Inflammatory macrophage (primary cell): ENCODE data around the gene TPPP.

Experiments used
- DNase-seq, 2 donors: peaks; one replicate each; pipeline ENCODE4 v3.0.0-alpha.2; 2020 to 2022

The TPPP gene

GRCh38 chr5:624118-624950 lies 68.8 kb downstream of the TPPP start:
- DNase-seq: no peak

GRCh38 chr5:623531-623930 lies 69.6 kb downstream of the TPPP start:
- DNase-seq: no peak

- DNase-seq: no peak
These were observed 70.1 kb downstream of the TPPP start for GRCh38 chr5:622946-623522.

- no peak for DNase-seq
These were observed 70.8 kb downstream of the TPPP start for GRCh38 chr5:622359-622758.

GRCh38 chr5:621341-621761 lies 71.8 kb downstream of the TPPP start:
- DNase-seq: no peak

GRCh38 chr5:620586-621180 lies 72.5 kb downstream of the TPPP start:
- no peak for DNase-seq

- DNase-seq: no peak
These were observed 73.0 kb downstream of the TPPP start for GRCh38 chr5:620152-620551.

GRCh38 chr5:619444-619843 lies 73.7 kb downstream of the TPPP start:
- DNase-seq: no peak

GRCh38 chr5:618450-618849 lies 74.7 kb downstream of the TPPP start:
- no peak for DNase-seq

GRCh38 chr5:617896-618295 lies 75.3 kb downstream of the TPPP start:
- DNase-seq: no peak

- no peak for DNase-seq
These were observed 76.6 kb downstream of the TPPP start for GRCh38 chr5:616484-617039.

- DNase-seq: no peak
These were observed 80.4 kb downstream of the TPPP start for GRCh38 chr5:612498-613424.

GRCh38 chr5:611731-612486 lies 81.2 kb downstream of the TPPP start, which contains the start of gene CEP72:
TSS of gene CEP72 (plus strand) at chr5:612340. CDS start at chr5:612362, 22 bp downstream.
- peak; percentile 86 to 90 for DNase-seq

GRCh38 chr5:610744-611730 lies 82.1 kb downstream of the TPPP start:
- DNase-seq: no peak

- no peak for DNase-seq
These were observed 83.0 kb downstream of the TPPP start for GRCh38 chr5:610011-610743.
